Activated T-cell treated with anti-CD3 and anti-CD28 coated beads for 4 hours (primary cell): ENCODE measurements around the gene BCO1.

Experiments used
- DNase-seq: peaks from one replicate; pipeline ENCODE4 v3.0.0-alpha.2; 2020

The BCO1 gene

GRCh38 chr16:81319221-81319912 lies 80.9 kb downstream of the BCO1 start:
- no peak for DNase-seq

GRCh38 chr16:81321039-81321438 lies 82.5 kb downstream of the BCO1 start:
- no peak for DNase-seq

- DNase-seq: no peak
These were observed 83.0 kb downstream of the BCO1 start for GRCh38 chr16:81321536-81321935.

- no peak for DNase-seq
These were observed 86.3 kb downstream of the BCO1 start for GRCh38 chr16:81324808-81325207.

GRCh38 chr16:81327011-81327410 lies 88.5 kb downstream of the BCO1 start:
- no peak for DNase-seq

GRCh38 chr16:81327447-81328196 lies 89.1 kb downstream of the BCO1 start:
- DNase-seq: no peak

- DNase-seq: no peak
These were observed 91.5 kb downstream of the BCO1 start for GRCh38 chr16:81329947-81330346.

GRCh38 chr16:81333356-81333755 lies 94.9 kb downstream of the BCO1 start:
- no peak for DNase-seq

- no peak for DNase-seq
These were observed 97.2 kb downstream of the BCO1 start for GRCh38 chr16:81335669-81336068.

GRCh38 chr16:81337097-81337496 lies 98.6 kb downstream of the BCO1 start:
- DNase-seq: no peak
